GM23248 (cell line): ENCODE data around the gene ZNF93. TPM values are rescaled to one million over a fixed set of nuclear protein-coding genes. Genes with fewer than 3 reads are reported as not detected.
"Not testable (repeated sequence)": the region's sequence is repeated elsewhere in the genome, so short reads cannot be mapped to it uniquely, and the experiment has no call there.

Experiments
- DNase-seq: peaks from one replicate; pipeline ENCODE4 v3.0.0-alpha.2; 2015
- H2AFZ ChIP-seq: fragments of 200-600 bp; sonication (generic); 2 replicates; pipeline ENCODE4 v1.6.1; 2016; ENCODE audit warnings: antibody characterized with exemption
- H3F3A ChIP-seq: fragments of 200-600 bp; sonication (generic); 2 replicates; pipeline ENCODE4 v1.6.1; 2016; ENCODE audit warnings: mild to moderate bottlenecking, antibody characterized with exemption, mixed run types; ENCODE audit not compliant: insufficient read depth
- H3K27ac ChIP-seq: fragments of 200-600 bp; sonication (generic); 2 replicates; pipeline ENCODE4 v1.5.1; 2016; ENCODE audit warnings: mild to moderate bottlenecking
- H3K27me3 ChIP-seq: fragments of 200-600 bp; sonication (generic); replicated peaks from 2 replicates; pipeline ENCODE4 v1.6.1; 2016; ENCODE audit warnings: mild to moderate bottlenecking; ENCODE audit not compliant: insufficient read depth
- H3K36me3 ChIP-seq: fragments of 200-600 bp; sonication (generic); 2 replicates; pipeline ENCODE4 v1.6.1; 2016; ENCODE audit warnings: low read depth, mild to moderate bottlenecking
- H3K4me1 ChIP-seq: fragments of 200-600 bp; sonication (generic); 2 replicates; pipeline ENCODE4 v1.6.1; 2016; ENCODE audit warnings: mild to moderate bottlenecking; ENCODE audit not compliant: insufficient read depth
- H3K4me2 ChIP-seq: fragments of 200-600 bp; sonication (generic); one replicate; pipeline ENCODE4 v1.6.1; 2016; ENCODE audit warnings: mild to moderate bottlenecking; ENCODE audit not compliant: unreplicated experiment
- H3K4me3 ChIP-seq: fragments of 200-600 bp; sonication (generic); 2 replicates; pipeline ENCODE4 v1.5.1; 2016; ENCODE audit warnings: mild to moderate bottlenecking
- H3K79me2 ChIP-seq: fragments of 200-600 bp; sonication (generic); 2 replicates; pipeline ENCODE4 v1.6.1; 2016; ENCODE audit warnings: mild to moderate bottlenecking; ENCODE audit not compliant: insufficient read depth
- H3K9ac ChIP-seq: fragments of 200-600 bp; sonication (generic); 2 replicates; pipeline ENCODE4 v1.6.1; 2016; ENCODE audit warnings: mild to moderate bottlenecking
- H3K9me2 ChIP-seq: fragments of 200-600 bp; sonication (generic); 2 replicates; pipeline ENCODE4 v1.6.1; 2016; ENCODE audit warnings: mixed run types, mild to moderate bottlenecking, moderate library complexity; ENCODE audit not compliant: insufficient read depth
- H3K9me3 ChIP-seq: fragments of 200-600 bp; sonication (generic); one replicate; pipeline ENCODE4 v1.6.1; 2017; ENCODE audit warnings: low read depth
- H4K20me1 ChIP-seq: fragments of 200-600 bp; sonication (generic); 2 replicates; pipeline ENCODE4 v1.6.0; 2016; ENCODE audit not compliant: insufficient read depth
- EZH2 ChIP-seq: fragments of 200-600 bp; sonication (generic); IDR thresholded peaks from 2 replicates; pipeline ENCODE4 v1.6.1; 2018; ENCODE audit warnings: antibody characterized with exemption, mild to moderate bottlenecking; ENCODE audit not compliant: insufficient read depth, poor library complexity, severe bottlenecking
- EZH2phosphoT487 ChIP-seq: fragments of 200-600 bp; sonication (generic); IDR thresholded peaks from 2 replicates; pipeline ENCODE4 v1.6.1; 2018; ENCODE audit warnings: antibody characterized with exemption, moderate library complexity, mild to moderate bottlenecking, low read depth; ENCODE audit not compliant: insufficient read depth
- WGBS, 2 experiments: methylation state at CpG; one replicate each; pipeline ENCODE4 v1.1.6; 2015 to 2017; ENCODE audit warnings: low lambda C conversion rate in 2 of 2, low coverage in 1 of 2; ENCODE audit errors: missing lambda C conversion rate in 2 of 2; 5-methylcytosine and 5-hydroxymethylcytosine counted together
- in situ Hi-C: fragments of 300-500 bp; cut with MboI; formaldehyde crosslinking; loops from 2 replicates; pipeline ENCODE4 v1.15.0; 2020
- polyA plus RNA-seq: library from polyadenylated mRNA; unstranded; fragments of >200 nt; fragmentation: Nextera tagmentation; extraction: Ambion mirVana; gene quantifications from 2 replicates; pipeline ENCODE4 v1.2.1, GENCODE V29; 2016
- total RNA-seq: library from RNA; depleted of rRNA; stranded (reverse); fragments of >200 nt; shearing (Covaris generic); gene quantifications from 2 replicates; pipeline ENCODE4 v1.2.3, GENCODE V29; 2014

The ZNF93 gene
- total and polyA plus RNA-seq, 2 experiments from 2014 or later: 4.5 to 5.0 TPM

DNA sequence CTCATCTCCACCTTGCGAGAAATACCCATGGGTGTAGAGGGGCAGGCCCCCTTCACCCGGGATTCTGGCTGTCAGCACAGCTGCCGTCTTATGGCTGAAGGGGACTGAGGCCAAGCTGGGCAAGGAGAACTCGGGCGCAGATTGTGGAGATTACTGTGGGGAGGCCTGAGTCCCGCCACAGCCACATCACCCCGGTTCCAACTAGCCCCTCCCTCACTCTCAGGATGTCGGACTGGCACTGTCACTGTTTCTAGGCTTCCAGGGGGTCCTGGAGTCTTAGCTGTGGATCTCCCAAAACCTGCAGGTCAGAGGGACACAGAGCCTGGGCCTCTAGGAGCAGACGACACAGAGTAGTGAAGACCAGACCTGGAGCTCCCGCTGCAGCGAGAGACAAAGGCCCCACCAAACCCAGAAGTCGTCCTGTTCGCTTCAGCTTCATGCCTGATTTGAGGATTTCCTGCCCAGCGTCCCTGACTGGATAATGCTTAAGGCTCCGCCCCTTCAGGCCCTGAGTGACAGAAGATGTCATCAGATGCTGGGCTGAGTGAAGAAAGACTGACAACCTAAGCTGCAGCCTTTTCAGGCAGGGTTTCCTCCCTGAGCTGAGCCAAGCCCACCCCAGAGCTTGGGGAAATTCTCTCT, 55.8 kb downstream of the ZNF93 start:
- Histone ChIP-seq H3K4me1 (no peaks in the 10 kb centered on the region), H3K9me3 (no peaks in the 10 kb centered on the region), H2AFZ (no peak overlapping the region), H3K9ac (no peak overlapping the region), H4K20me1 (no peaks in the 10 kb centered on the region), H3K79me2 (no peaks in the 10 kb centered on the region), H3K27me3 (no peaks in the 10 kb centered on the region), H3K4me2 (no peak overlapping the region), H3K27ac (no peak overlapping the region), H3K4me3 (no peak overlapping the region), H3F3A (no peaks in the 10 kb centered on the region), H3K36me3 (no peaks in the 10 kb centered on the region), H3K9me2 (no peaks in the 10 kb centered on the region)
- in situ Hi-C loops: no loop called here
- WGBS, 2 experiments: 20 to 21% methylated on average over 15 of the region's 15 CpGs
- TF ChIP-seq EZH2 (no peak), EZH2phosphoT487 (no peak)
- DNase-seq: no peak

DNA sequence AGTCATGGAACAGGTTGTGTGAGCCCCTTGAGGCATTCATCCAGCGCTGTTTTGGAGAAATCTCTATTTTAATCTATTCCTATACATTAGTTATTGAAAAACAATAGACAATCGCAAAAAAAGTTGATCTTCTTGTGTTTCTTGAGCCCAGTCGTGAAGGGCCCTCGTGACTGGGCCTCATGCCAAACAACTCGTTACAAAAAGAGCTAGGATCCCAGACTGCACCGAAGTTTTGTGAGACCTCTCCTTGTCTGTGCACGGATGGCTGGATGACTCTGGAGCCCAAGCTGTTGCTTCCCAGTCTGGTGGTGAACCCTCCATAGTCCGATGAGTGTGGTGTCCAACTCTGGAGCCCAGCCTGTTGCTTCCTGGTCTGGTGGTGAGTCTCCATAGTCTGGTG, 57.0 kb downstream of the ZNF93 start:
- H3F3A ChIP-seq, H3K36me3 ChIP-seq, DNase-seq, H3K9ac ChIP-seq, H3K27me3 ChIP-seq, H3K27ac ChIP-seq, in situ Hi-C loops, H3K4me3 ChIP-seq, H4K20me1 ChIP-seq, H2AFZ ChIP-seq, H3K9me3 ChIP-seq, H3K4me2 ChIP-seq, H3K9me2 ChIP-seq, H3K79me2 ChIP-seq, H3K4me1 ChIP-seq: not testable (repeated sequence)
- 51 to 59% methylated on average over 8 of the region's 8 CpGs for WGBS, 2 experiments

DNA sequence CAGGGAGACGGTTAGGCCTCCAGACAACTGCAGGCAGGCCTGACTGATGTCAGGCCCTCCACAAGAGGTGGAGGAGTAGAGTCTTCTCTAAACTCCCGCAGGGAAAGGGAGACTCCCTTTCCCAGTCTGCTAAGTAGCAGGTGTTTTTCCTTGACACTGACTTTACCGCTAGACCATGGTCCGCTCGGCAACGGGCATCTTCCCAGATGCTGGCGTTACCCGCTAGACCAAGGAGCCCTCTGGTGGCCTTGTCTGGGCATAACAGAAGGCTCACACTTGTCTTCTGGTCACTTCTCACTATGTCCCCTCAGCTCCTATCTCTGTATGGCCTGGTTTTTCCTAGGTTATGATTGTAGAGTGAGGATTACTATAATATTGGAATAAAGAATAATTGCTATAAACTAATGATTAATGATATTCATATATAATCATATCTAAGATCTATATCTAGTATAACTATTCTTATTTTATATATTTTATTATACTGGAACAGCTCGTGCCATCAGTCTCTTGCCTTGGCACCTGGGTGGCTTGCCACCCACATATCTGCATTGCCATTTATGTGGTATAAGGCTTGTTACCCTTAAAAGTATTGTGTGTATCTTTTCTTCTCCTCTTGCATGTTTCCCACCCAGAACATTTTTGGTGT, 58.5 kb downstream of the ZNF93 start:
- in situ Hi-C loops, H2AFZ ChIP-seq, H3F3A ChIP-seq, H4K20me1 ChIP-seq, H3K79me2 ChIP-seq, H3K27me3 ChIP-seq, H3K9ac ChIP-seq, H3K4me1 ChIP-seq, H3K27ac ChIP-seq, H3K9me2 ChIP-seq, H3K36me3 ChIP-seq, H3K9me3 ChIP-seq, H3K4me3 ChIP-seq, H3K4me2 ChIP-seq: not testable (repeated sequence)
- WGBS, 2 experiments: 6% methylated on average over 9 of the region's 9 CpGs
- peak; percentile 75 for DNase-seq

DNA sequence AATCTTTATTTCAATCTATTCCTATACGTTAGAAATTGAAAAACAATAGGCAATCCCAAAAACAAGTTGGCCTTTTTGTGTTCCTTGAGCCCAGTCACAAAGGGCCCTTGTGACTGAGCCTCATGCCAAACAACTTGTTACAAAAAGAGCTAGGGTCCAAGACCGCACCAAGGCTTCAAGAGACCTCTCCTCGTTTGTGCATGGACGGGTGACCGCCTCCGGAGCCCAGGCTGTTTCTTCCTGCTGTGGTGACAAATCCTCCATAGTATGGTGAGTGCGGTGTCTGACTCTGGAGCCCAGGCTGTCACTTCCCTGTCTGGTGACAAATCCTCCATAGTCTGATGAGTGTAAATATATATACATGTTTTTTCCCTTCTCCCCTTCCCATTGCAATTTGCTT, 63.7 kb downstream of the ZNF93 start:
- H3K9me3 ChIP-seq: peaks cover 4% of the 10 kb centered on the region
- no peak for TF ChIP-seq EZH2phosphoT487
- no peak for TF ChIP-seq EZH2
- no peaks in the 10 kb centered on the region for H3K79me2 ChIP-seq
- no peaks in the 10 kb centered on the region for H3K36me3 ChIP-seq
- H2AFZ ChIP-seq: no peak overlapping the region
- no peak overlapping the region for H3K4me3 ChIP-seq
- H3K9ac ChIP-seq: no peak overlapping the region
- no peaks in the 10 kb centered on the region for H4K20me1 ChIP-seq
- in situ Hi-C loops: no loop called here
- H3K27ac ChIP-seq: no peak overlapping the region
- 55 to 61% methylated on average over 7 of the region's 7 CpGs for WGBS, 2 experiments
- no peaks in the 10 kb centered on the region for H3K4me1 ChIP-seq
- no peaks in the 10 kb centered on the region for H3K9me2 ChIP-seq
- H3F3A ChIP-seq: no peaks in the 10 kb centered on the region
- H3K27me3 ChIP-seq: no peaks in the 10 kb centered on the region
- no peak overlapping the region for H3K4me2 ChIP-seq
- DNase-seq: no peak

DNA sequence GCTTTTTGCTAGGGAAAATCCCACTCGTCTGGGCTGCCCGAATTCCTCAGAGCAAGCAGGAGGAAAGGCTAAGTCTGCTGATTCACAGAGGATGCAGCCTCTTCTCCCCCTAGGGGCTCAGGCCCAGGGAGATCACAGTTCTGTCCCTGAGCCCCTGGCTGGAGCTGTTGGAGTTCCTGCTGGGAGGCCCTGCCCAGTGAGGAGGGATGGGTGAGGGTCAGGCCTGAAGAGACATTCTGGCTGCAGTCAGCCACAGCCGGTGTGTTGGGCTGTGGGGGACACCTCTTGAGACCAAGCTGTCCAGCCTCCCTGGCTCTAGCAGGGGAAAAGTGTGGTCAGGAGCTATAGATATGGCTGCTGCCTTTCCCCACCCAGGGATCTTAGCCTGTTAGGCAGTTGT, 65.4 kb downstream of the ZNF93 start:
- DNase-seq, H3K27me3 ChIP-seq, H3K36me3 ChIP-seq, H4K20me1 ChIP-seq, H3K9me2 ChIP-seq, H3K4me3 ChIP-seq, H2AFZ ChIP-seq, H3K9me3 ChIP-seq, H3K4me2 ChIP-seq, H3F3A ChIP-seq, H3K79me2 ChIP-seq, H3K4me1 ChIP-seq, H3K27ac ChIP-seq, H3K9ac ChIP-seq, in situ Hi-C loops: not testable (repeated sequence)
- WGBS, 2 experiments: 45 to 60% methylated on average over 2 to 3 of the region's 3 CpGs
